ENCODE results near the gene WDR91.

GRCh38 chr7:135210888-135211178 lies 493 bp downstream of the WDR91 start:
- TF ChIP-seq CTCF (IDR thresholded peaks at IDR 0.05) (no peak), POLR2A (IDR thresholded peaks at IDR 0.05) (no peak)
